HG03460 (cell line): ENCODE results near the gene PDIA5.

Experiments
- ATAC-seq: cut with Tn5 transposase; IDR thresholded peaks from one replicate; pipeline ENCODE4 v1.9.1; 2021; ENCODE audit not compliant: unreplicated experiment

PDIA5 gene

GRCh38 chr3:123039178-123039577 is 27.6 kb upstream of the PDIA5 start:
- ATAC-seq, result no peak

GRCh38 chr3:123042413-123042812 is 24.4 kb upstream of the PDIA5 start:
- ATAC-seq, result no peak

- ATAC-seq, result no peak
Measured at GRCh38 chr3:123044981-123045763, 21.7 kb upstream of the PDIA5 start.

DNA sequence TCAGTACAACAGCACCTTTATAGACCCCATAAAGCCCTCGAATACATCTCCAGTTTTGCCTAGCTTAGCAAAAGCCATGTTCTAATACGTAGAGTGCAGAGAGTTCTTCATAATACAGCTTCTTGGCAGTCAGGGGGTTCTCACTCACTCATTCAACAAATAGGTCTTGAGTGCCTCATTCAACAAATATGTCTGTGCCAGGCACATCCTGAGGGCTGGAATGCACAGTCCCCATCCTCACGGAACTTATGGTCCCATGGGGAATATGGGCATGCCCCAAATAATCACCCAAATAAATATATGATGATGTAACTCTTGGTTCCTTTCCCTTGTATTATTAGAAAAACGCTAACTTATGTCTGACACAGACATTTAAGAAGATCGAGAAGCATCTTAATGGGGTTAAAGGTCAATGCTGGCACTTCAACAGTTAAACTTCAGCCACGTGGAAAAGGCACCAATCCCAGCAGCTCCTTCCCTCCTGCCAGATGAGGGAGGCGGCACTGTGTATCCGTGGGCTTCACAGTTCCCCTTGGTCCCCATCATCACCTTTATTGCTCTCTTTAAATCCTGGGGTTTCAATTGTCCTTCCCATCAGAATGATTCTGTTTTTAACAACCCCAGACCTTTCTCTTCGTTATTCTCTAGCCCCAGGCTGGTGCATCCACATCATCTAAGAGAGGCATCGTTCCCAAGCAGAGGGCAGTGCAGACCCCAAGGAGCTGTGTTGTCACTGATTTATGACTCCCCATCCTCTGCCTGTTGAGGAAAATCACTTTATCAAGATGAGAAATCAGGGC is 20.4 kb upstream of the PDIA5 start:
- ATAC-seq, result no peak

GRCh38 chr3:123047062-123047319 is 19.8 kb upstream of the PDIA5 start:
- ATAC-seq, result no peak

GRCh38 chr3:123048480-123049237 is 18.2 kb upstream of the PDIA5 start:
- no peak for ATAC-seq

- ATAC-seq, result no peak
Measured at GRCh38 chr3:123050666-123051065, 16.2 kb upstream of the PDIA5 start.

DNA sequence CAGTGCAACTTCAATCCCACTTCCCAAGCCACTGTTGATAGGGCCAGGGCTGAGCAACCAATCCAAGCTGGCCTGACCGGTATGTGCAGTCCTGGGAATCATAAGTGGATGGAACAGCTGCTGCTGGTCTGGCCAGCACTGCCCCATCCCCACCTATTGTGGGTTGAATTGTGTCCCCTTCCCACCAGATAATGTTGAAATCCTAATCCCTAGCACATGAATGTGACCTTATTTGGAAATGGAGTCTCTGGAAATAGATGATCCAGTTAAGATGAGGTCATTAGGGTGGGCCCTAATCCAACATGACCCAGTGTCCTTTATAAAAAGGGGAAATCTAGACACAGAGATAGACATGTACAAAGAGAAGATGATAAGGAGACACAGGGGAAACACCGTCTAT is 13.7 kb upstream of the PDIA5 start:
- no peak for ATAC-seq

DNA sequence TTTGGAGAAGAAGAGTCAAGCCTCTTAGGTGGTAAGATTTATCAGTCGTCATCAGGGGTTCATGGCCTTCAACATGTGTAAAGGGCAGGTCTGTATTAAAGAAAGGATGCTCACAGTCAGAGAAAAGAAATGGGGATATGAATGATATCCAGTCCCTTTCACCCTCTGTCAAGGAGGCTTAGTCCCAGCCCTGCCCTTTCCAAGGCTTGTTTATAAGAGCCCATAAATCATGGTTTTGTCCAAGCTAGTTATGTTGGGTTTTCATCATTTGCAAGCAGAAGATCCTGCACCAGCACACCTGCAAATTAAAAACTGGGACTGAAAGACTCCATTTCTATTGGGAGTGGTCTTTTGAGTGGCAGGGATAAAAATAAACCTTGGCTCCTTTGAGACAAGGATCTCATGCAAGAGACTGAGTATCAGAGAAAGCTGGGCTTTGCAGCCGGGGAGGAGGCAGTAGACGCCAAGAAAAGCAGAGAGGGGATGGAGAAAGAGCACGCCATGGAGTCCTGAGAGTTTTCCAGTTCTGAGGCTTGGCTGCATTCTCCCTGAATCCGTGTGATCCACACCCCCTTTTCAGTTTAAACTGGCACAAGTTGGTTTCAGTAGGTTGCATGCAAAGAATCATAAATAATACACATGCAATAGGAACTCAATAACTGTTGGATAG is 12.6 kb upstream of the PDIA5 start:
- ATAC-seq, result no peak

- no peak for ATAC-seq
Measured at GRCh38 chr3:123054931-123055330, 11.9 kb upstream of the PDIA5 start.

DNA sequence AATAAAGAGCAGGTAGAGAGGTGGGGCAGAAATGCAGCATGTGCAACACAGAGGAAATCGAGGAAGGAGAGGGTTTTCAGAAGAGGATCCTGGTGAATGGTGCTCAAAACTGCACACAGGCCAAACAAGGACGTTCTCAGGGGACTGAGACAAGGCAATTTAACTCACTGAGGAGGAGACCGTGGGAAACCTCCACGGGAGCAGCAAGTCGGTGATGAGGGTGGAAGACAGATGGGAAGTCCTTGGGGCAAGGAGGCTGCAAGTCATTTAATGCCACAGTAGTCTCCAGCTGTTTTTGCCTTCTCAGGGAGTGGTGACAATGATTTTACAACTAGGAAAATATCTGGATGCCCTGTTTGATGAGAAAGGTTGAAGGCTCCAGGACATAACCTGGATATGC is 11.5 kb upstream of the PDIA5 start:
- no peak for ATAC-seq

- ATAC-seq, result no peak
Measured at GRCh38 chr3:123058505-123058904, 8.3 kb upstream of the PDIA5 start.

DNA sequence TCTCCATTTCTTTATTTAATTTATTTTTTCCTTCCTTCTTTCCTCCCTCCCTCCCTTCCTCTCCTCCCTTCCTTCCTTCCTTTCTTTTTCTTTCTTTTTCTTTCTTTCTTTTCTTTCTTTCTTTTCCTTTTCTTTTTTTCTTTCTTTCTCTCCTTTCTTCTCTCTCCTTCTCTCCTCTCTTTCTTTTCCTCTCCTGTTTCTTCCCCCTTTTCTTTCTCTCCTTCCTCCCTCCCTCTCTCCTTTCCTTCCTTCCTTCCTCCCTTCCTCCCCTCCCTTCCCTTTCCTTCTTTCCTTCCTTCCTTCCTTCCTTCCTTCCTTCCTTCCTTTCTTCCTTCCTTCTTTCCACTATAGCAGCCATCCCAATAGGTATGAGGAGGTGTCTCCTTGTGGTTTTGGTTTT is 6.8 kb upstream of the PDIA5 start:
- no peak for ATAC-seq

DNA sequence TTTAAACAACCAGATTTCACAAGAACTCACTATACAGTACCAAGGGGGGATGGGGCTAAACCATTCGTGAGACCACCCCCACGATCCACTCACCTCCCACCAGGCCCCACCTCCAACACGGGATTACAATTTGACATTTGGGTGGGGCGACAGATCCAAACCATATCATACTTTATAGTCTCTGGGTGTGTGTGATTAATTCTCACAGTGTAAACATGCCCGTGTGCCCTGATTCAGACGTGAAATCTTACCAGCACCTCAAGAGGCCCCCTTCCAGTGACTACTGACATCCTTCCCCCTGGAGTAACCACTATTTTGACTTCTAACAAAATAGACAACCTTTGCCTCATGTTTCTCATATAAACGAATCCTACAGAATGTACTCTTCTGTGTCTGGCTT is 5.0 kb upstream of the PDIA5 start:
- no peak for ATAC-seq

DNA sequence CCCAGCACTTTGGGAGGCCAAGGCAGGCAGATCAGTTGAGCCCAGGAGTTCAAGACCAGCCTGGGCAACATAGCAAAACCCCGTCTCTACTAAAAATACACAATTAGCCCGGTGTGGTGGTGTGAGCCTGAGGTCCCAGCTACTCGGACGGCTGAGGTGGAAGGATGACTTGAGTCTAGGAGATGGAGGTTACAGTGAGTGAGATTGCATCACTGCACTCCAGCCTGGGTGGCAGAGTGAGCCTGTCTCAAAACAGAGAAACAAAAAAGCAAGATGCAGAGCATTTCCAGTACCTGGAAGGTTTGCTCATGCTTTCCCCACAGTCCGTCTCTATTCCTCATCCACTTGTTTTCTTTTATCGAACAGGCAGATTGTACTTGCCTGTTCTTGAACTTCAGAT is 3.8 kb upstream of the PDIA5 start:
- no peak for ATAC-seq

- no peak for ATAC-seq
Measured at GRCh38 chr3:123064506-123064905, 2.3 kb upstream of the PDIA5 start.

DNA sequence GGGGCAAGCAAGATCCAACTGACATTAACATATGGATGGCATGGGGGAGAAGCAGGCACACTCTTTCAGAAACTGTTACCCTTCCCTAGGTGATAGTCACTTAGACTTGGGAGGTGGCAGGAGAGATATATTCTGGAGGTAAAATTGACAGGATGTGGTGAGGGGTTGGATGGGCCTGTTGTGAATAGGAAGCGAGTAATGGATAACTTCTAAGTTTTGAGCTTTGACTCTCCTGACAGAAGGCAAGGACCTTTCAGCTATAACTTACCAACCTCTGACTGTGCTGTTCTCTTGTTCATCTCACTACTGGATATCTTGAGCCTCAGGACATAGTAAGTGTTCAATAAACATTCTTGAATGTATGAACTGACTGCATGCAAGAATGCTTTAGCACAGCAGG is 1.9 kb upstream of the PDIA5 start:
- no peak for ATAC-seq

DNA sequence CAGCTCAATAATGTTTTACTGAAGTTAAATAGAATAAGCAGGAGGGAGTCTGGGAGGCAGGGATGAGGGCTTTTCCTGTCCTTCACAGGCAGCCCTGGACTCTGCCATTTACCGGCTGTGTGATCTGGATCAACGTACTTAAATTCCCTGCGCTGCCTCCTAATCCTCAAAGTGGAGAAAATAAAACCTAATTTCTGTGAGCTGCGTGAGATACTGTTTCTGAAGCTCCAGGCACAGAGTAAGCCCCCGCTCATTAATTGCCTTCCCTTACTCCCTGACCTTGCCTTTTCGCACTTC is 278 bp upstream of the PDIA5 start:
- no peak for ATAC-seq

GRCh38 chr3:123067689-123068600 is 1.1 kb downstream of the PDIA5 start:
- no peak for ATAC-seq

DNA sequence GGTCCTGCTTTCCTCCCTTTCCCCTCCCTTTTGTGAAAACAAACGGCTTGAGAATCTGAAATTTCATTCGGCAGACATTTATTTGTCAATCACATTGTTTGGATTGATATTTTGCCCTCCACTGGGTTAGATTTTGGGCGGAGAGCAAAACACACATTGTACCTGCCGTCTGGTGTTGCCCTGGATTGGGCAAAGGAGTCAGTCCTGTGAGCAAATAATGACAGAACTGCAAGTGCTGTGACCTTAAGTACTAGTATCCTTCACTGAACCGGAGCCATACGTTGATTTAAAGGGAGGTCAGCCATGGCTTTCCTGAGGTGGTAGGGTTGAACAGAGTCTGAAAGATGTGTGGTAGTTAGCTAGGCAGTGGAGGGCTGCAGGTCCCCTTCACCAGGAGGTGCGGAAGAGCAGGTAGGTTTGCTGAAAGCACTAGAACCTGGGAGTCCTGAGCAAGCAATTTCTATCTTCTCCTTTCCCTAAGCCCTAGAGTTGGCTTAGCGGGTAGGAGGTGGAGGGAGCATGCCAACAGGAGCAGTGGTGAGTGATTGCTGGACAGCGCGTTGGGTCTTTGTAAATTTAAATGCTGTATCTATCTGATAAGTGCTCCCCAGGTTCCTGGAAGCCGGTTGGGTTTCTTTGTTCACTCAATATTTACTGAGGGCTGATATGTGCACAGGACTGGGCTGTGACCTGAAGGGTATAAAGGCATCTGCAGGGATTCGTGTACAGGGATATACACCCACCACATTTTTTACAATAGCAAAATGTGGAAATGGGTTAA is 2.0 kb downstream of the PDIA5 start:
- no peak for ATAC-seq
